ENCODE measurements around the gene USP10.
A peak's percentile ranks its signal among the peaks of the same experiment; 100 is the strongest.

Gene USP10

GRCh38 chr16:84804326-84804725, 104.5 kb downstream of the USP10 start:
- H3K27ac Mint-ChIP-seq: no peak overlapping the region
- intact Hi-C loops (cut with micrococcal nuclease): no loop called here
- no peak overlapping the region for H3K4me3 Mint-ChIP-seq
- H3K36me3 Mint-ChIP-seq (ENCODE audit: low read depth): no peaks in the 10 kb centered on the region
- no peaks in the 10 kb centered on the region for H3K27me3 Mint-ChIP-seq
- H3K4me1 Mint-ChIP-seq (ENCODE audit: low read depth): peaks cover 46% of the 10 kb centered on the region
- no peaks in the 10 kb centered on the region for H3K9me3 Mint-ChIP-seq

DNA sequence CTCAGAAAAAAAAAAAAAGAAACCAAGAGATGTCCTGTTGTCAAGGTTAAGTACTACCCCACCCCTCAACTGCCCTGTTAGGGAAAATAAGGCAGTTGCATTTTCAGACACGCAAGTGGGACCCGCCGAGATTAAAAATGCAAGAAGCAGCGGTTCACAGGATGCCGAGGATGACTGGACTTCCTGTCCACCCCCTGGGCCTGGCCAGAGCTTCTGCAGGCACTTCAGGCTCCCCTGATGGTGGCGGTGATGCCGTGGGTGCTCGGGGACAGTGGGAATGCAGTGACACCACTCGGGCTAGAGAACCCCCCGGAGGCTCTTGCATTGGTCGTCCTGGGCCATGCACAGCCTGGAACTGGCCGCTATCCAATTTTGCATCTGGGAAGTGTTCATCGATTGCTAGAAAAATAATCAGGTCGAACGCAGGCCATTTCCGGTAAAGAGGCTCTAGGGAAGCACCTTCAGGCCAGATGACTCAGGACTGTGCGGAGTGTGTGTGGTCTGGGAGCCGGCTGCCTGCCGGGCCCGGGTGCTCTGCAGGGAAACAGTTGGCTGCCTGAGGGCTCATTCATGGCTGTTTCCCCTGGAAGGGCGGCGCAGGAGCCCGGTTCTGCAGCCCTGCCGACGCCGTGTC, 106.6 kb downstream of the USP10 start:
- intact Hi-C loops (cut with micrococcal nuclease): no loop called here
- H3K36me3 Mint-ChIP-seq (ENCODE audit: low read depth): no peaks in the 10 kb centered on the region
- peaks cover 61% of the 10 kb centered on the region for H3K4me1 Mint-ChIP-seq (ENCODE audit: low read depth)
- H3K4me3 Mint-ChIP-seq: peak overlapping the region; percentile 63
- no peaks in the 10 kb centered on the region for H3K27me3 Mint-ChIP-seq
- H3K27ac Mint-ChIP-seq: peak overlapping the region; percentile 87
- H3K9me3 Mint-ChIP-seq: no peaks in the 10 kb centered on the region

GRCh38 chr16:84806890-84807258, 107.1 kb downstream of the USP10 start:
- Mint-ChIP-seq H3K9me3 (no peaks in the 10 kb centered on the region), H3K4me3 (peak overlapping the region; percentile 63), H3K27me3 (no peaks in the 10 kb centered on the region), H3K4me1 (ENCODE audit: low read depth) (peaks cover 61% of the 10 kb centered on the region), H3K36me3 (ENCODE audit: low read depth) (no peaks in the 10 kb centered on the region), H3K27ac (peak overlapping the region; percentile 87)
- intact Hi-C loops (cut with micrococcal nuclease): no loop called here

DNA sequence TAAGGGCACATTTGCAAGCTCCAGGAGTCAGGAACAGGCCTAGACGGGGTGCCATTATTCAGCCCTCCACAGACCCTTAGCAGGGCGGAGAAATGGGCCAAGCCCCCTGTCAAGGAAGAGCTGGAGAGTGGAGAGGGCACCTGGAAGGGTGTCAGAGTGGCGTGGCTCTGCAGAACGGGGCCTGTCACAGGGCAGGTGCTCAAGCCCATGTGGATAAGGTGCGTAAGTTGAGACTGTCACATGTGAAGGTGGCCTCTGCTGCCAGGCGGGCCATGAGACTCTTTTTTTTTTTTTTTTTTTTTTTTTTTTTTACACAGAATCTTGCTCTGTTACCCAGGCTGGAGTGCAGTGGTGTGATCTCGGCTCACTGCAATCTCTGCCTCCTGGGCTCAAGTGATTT, 108.0 kb downstream of the USP10 start:
- H3K4me3 Mint-ChIP-seq: no peak overlapping the region
- H3K36me3 Mint-ChIP-seq (ENCODE audit: low read depth): no peaks in the 10 kb centered on the region
- peak overlapping the region; percentile 87 for H3K27ac Mint-ChIP-seq
- H3K4me1 Mint-ChIP-seq (ENCODE audit: low read depth): peaks cover 61% of the 10 kb centered on the region
- no peaks in the 10 kb centered on the region for H3K27me3 Mint-ChIP-seq
- H3K9me3 Mint-ChIP-seq: no peaks in the 10 kb centered on the region
- intact Hi-C loops (cut with micrococcal nuclease): no loop called here

GRCh38 chr16:84808826-84809225, 109.0 kb downstream of the USP10 start:
- Mint-ChIP-seq H3K27ac (peak overlapping the region; percentile 87), H3K4me1 (ENCODE audit: low read depth) (peaks cover 61% of the 10 kb centered on the region), H3K9me3 (no peaks in the 10 kb centered on the region), H3K27me3 (no peaks in the 10 kb centered on the region), H3K4me3 (no peak overlapping the region), H3K36me3 (ENCODE audit: low read depth) (no peaks in the 10 kb centered on the region)
- intact Hi-C loops (cut with micrococcal nuclease): no loop called here

GRCh38 chr16:84810518-84811273, 110.9 kb downstream of the USP10 start:
- peaks cover 1% of the 10 kb centered on the region for H3K27me3 Mint-ChIP-seq
- H3K4me3 Mint-ChIP-seq: no peak overlapping the region
- intact Hi-C loops (cut with micrococcal nuclease): no loop called here
- no peaks in the 10 kb centered on the region for H3K9me3 Mint-ChIP-seq
- no peaks in the 10 kb centered on the region for H3K36me3 Mint-ChIP-seq (ENCODE audit: low read depth)
- no peak overlapping the region for H3K27ac Mint-ChIP-seq
- peaks cover 57% of the 10 kb centered on the region for H3K4me1 Mint-ChIP-seq (ENCODE audit: low read depth)

- peaks cover 53% of the 10 kb centered on the region for H3K4me1 Mint-ChIP-seq (ENCODE audit: low read depth)
- H3K9me3 Mint-ChIP-seq: no peaks in the 10 kb centered on the region
- H3K27me3 Mint-ChIP-seq: peaks cover 2% of the 10 kb centered on the region
- H3K4me3 Mint-ChIP-seq: no peak overlapping the region
- H3K36me3 Mint-ChIP-seq (ENCODE audit: low read depth): no peaks in the 10 kb centered on the region
- intact Hi-C loops (cut with micrococcal nuclease): no loop called here
- no peak overlapping the region for H3K27ac Mint-ChIP-seq
Observed at GRCh38 chr16:84811529-84811928, 111.7 kb downstream of the USP10 start.

DNA sequence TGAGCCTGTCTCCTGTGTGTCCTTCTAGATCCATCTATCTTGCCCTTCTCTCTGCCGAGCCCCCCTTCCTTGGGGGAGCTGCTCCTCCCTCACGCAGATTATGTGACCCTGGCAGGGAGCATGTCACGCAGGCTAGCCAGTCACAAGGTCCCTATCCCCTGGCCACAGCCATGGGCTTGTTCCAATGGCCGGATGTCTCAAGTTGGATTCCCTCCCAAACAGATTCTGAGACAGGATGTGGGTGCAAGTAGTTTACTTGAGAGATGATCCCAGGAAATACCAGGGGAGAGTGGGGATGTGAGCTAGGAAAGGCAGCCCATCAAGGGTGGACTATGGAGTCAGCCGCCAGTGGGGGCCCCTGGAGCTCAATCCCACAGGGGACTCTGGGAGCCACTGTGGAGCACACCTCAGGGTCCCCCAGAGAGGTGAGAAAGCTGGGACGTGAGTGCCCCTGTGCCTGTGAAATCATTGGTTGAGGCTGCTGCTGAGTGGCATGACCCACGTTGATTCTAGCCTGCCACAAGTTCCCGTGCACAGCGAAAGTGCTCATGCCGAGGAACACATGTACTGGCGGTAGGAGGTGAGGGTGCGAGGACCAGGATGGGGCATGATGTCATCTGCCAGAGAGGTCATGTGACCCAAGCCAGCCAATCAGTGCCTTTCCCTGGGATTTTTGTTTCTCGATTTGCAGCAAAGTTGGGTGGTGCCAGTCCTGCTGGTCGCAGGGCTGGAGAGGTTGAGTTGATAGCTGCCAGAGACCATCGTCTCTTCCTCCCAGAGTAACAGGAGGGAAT, 113.5 kb downstream of the USP10 start:
- H3K4me3 Mint-ChIP-seq: no peak overlapping the region
- peaks cover 37% of the 10 kb centered on the region for H3K4me1 Mint-ChIP-seq (ENCODE audit: low read depth)
- intact Hi-C loops (cut with micrococcal nuclease): no loop called here
- H3K27ac Mint-ChIP-seq: peak overlapping the region; percentile 11
- H3K27me3 Mint-ChIP-seq: peaks cover 2% of the 10 kb centered on the region
- no peaks in the 10 kb centered on the region for H3K36me3 Mint-ChIP-seq (ENCODE audit: low read depth)
- no peaks in the 10 kb centered on the region for H3K9me3 Mint-ChIP-seq

- no peak overlapping the region for H3K27ac Mint-ChIP-seq
- intact Hi-C loops (cut with micrococcal nuclease): no loop called here
- H3K4me3 Mint-ChIP-seq: no peak overlapping the region
- peaks cover 17% of the 10 kb centered on the region for H3K27me3 Mint-ChIP-seq
- H3K9me3 Mint-ChIP-seq: no peaks in the 10 kb centered on the region
- peaks cover 34% of the 10 kb centered on the region for H3K4me1 Mint-ChIP-seq (ENCODE audit: low read depth)
- H3K36me3 Mint-ChIP-seq (ENCODE audit: low read depth): no peaks in the 10 kb centered on the region
Observed at GRCh38 chr16:84815462-84815861, 115.7 kb downstream of the USP10 start.

DNA sequence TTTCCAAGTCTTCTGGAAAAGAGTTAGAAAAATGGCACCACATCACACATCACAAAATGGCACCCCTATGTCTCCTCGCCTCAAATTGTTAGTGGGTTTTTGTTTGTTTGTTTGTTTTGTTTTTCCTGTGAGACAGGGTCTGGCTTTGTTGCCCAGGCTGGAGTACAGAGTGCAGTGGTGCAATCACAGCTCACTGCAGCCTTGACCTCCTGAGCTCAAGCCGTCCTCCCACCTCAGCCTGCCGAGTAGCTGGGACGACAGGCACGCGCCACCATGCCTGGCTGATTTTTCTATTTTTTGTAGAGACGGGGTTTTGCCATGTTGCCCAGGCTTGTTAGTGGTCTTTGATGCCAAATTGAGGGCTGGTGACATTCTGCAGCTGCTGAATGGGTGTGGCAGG, 116.2 kb downstream of the USP10 start:
- H3K4me3 Mint-ChIP-seq: no peak overlapping the region
- H3K4me1 Mint-ChIP-seq (ENCODE audit: low read depth): peaks cover 34% of the 10 kb centered on the region
- H3K27me3 Mint-ChIP-seq: peaks cover 20% of the 10 kb centered on the region
- H3K9me3 Mint-ChIP-seq: no peaks in the 10 kb centered on the region
- H3K36me3 Mint-ChIP-seq (ENCODE audit: low read depth): no peaks in the 10 kb centered on the region
- H3K27ac Mint-ChIP-seq: no peak overlapping the region
- intact Hi-C loops (cut with micrococcal nuclease): no loop called here

GRCh38 chr16:84816485-84816884, 116.7 kb downstream of the USP10 start:
- intact Hi-C loops (cut with micrococcal nuclease): no loop called here
- no peaks in the 10 kb centered on the region for H3K36me3 Mint-ChIP-seq (ENCODE audit: low read depth)
- H3K27ac Mint-ChIP-seq: no peak overlapping the region
- peaks cover 20% of the 10 kb centered on the region for H3K27me3 Mint-ChIP-seq
- H3K4me3 Mint-ChIP-seq: no peak overlapping the region
- H3K9me3 Mint-ChIP-seq: no peaks in the 10 kb centered on the region
- peaks cover 37% of the 10 kb centered on the region for H3K4me1 Mint-ChIP-seq (ENCODE audit: low read depth)

GRCh38 chr16:84817206-84817605, 117.4 kb downstream of the USP10 start:
- H3K36me3 Mint-ChIP-seq (ENCODE audit: low read depth): no peaks in the 10 kb centered on the region
- no peak overlapping the region for H3K27ac Mint-ChIP-seq
- peaks cover 45% of the 10 kb centered on the region for H3K4me1 Mint-ChIP-seq (ENCODE audit: low read depth)
- intact Hi-C loops (cut with micrococcal nuclease): no loop called here
- no peak overlapping the region for H3K4me3 Mint-ChIP-seq
- H3K9me3 Mint-ChIP-seq: no peaks in the 10 kb centered on the region
- H3K27me3 Mint-ChIP-seq: peaks cover 20% of the 10 kb centered on the region

DNA sequence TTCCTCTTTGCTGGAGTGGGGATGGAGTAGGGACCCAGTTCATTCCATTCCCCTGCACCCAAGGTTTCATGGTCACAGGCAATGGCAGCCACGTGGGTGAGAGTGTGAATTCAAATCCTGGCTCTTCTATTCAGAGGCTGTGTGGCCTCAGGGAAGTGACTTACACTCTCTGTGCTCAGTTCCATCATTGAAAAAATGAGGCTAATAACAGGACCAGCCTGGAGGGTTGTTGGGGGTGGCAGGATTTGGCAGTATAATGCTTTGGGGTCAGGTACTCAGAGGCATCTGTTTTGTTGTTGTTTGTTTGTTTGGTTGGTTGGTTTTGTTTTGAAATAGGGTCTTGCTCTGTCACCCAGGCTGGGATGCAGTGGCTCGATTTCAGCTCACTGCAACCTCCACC, 117.8 kb downstream of the USP10 start:
- peaks cover 20% of the 10 kb centered on the region for H3K27me3 Mint-ChIP-seq
- H3K27ac Mint-ChIP-seq: no peak overlapping the region
- no peaks in the 10 kb centered on the region for H3K36me3 Mint-ChIP-seq (ENCODE audit: low read depth)
- no peaks in the 10 kb centered on the region for H3K9me3 Mint-ChIP-seq
- intact Hi-C loops (cut with micrococcal nuclease): no loop called here
- H3K4me1 Mint-ChIP-seq (ENCODE audit: low read depth): peaks cover 49% of the 10 kb centered on the region
- H3K4me3 Mint-ChIP-seq: no peak overlapping the region

DNA sequence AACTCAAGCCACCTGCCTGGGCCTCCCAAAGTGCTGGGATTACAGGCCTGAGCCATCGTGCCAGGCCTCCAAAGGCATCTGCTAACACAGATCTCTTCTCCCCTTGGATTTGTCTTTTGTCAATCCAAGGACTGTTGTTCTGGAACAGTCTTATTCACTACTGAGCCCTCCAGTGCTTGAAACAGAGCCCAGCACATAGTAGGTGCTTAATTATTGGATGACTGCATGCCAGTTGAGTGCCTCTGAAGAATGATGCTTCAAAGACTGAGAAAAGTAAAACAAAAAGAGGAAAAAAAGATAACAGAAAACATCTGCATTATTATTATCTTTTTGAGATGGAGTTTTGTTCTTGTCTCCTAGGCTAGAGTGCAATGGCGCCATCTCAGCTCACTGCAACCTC, 118.3 kb downstream of the USP10 start:
- Mint-ChIP-seq H3K27ac (no peak overlapping the region), H3K27me3 (peaks cover 20% of the 10 kb centered on the region), H3K9me3 (no peaks in the 10 kb centered on the region), H3K36me3 (ENCODE audit: low read depth) (no peaks in the 10 kb centered on the region), H3K4me1 (ENCODE audit: low read depth) (peaks cover 50% of the 10 kb centered on the region), H3K4me3 (no peak overlapping the region)
- intact Hi-C loops (cut with micrococcal nuclease): no loop called here
